HepG2 (cell line): ENCODE data around the gene GPR62. TPM values are rescaled to one million over a fixed set of nuclear protein-coding genes. Genes with fewer than 3 reads are reported as not detected.

Experiments used
- BATF2 ChIP-seq: sonication (generic); formaldehyde crosslinking; IDR thresholded peaks from 2 replicates; pipeline ENCODE4 v1.8.0; 2022; ENCODE audit warnings: mild to moderate bottlenecking, missing genetic modification reagents, moderate library complexity
- CERS6 ChIP-seq: sonication (generic); formaldehyde crosslinking; IDR thresholded peaks from 2 replicates; pipeline ENCODE4 v1.5.0; 2020; ENCODE audit warnings: missing genetic modification reagents
- ESRRA ChIP-seq: sonication (generic); formaldehyde crosslinking; IDR thresholded peaks from 2 replicates; pipeline ENCODE4 v1.5.1; 2020; ENCODE audit warnings: mild to moderate bottlenecking, low read depth, missing genetic modification reagents
- FOXJ3 ChIP-seq: sonication (generic); formaldehyde crosslinking; IDR thresholded peaks from 2 replicates; pipeline ENCODE4 v1.4.0; 2020; ENCODE audit warnings: missing genetic modification reagents, mild to moderate bottlenecking, borderline replicate concordance
- HMG20B ChIP-seq: conservative IDR thresholded peaks from 2 replicates; pipeline ENCODE4 v1.6.1; 2016; ENCODE audit warnings: missing genetic modification reagents, missing compliant biosample characterization
- HOXA3 ChIP-seq: sonication (generic); formaldehyde crosslinking; IDR thresholded peaks from 2 replicates; pipeline ENCODE4 v1.5.0; 2020; ENCODE audit warnings: missing genetic modification reagents
- JUNB ChIP-seq: sonication (generic); formaldehyde crosslinking; IDR thresholded peaks from 2 replicates; pipeline ENCODE4 v1.8.0; 2022; ENCODE audit warnings: missing genetic modification reagents, mild to moderate bottlenecking, borderline replicate concordance
- KDM2A ChIP-seq: sonication (generic); formaldehyde crosslinking; IDR thresholded peaks from 2 replicates; pipeline ENCODE4 v1.4.0; 2020; ENCODE audit warnings: low read depth, missing genetic modification reagents, borderline replicate concordance
- MYPOP ChIP-seq: sonication (generic); formaldehyde crosslinking; IDR thresholded peaks from 2 replicates; pipeline ENCODE4 v1.8.1; 2023; ENCODE audit warnings: mild to moderate bottlenecking, moderate library complexity, missing genetic modification reagents
- NFE2 ChIP-seq: sonication (generic); formaldehyde crosslinking; IDR thresholded peaks from 2 replicates; pipeline ENCODE4 v1.4.0; 2020; ENCODE audit warnings: missing genetic modification reagents
- POLR2A ChIP-seq, 2 experiments: IDR thresholded peaks; 2 replicates each; pipeline ENCODE4 v1.6.1; 2011; ENCODE audit warnings: low read depth in 2 of 2, low read length in 2 of 2, mild to moderate bottlenecking in 1 of 2, moderate library complexity in 1 of 2; ENCODE audit not compliant: insufficient read depth in 1 of 2
- REXO4 ChIP-seq: sonication (generic); formaldehyde crosslinking; IDR thresholded peaks from 2 replicates; pipeline ENCODE4 v1.8.0; 2022; ENCODE audit warnings: missing genetic modification reagents, mild to moderate bottlenecking, borderline replicate concordance
- SKI ChIP-seq: fragments of 450-650 bp; IDR thresholded peaks from one replicate; pipeline ENCODE4 v1.6.1; 2018; ENCODE audit warnings: mild to moderate bottlenecking; ENCODE audit not compliant: partially characterized antibody
- ZFP36L2 ChIP-seq: sonication (generic); formaldehyde crosslinking; IDR thresholded peaks from 2 replicates; pipeline ENCODE4 v1.4.0; 2020; ENCODE audit warnings: missing genetic modification reagents
- ZFP82 ChIP-seq: sonication (generic); formaldehyde crosslinking; IDR thresholded peaks from 2 replicates; pipeline ENCODE4 v1.5.1; 2020; ENCODE audit warnings: mild to moderate bottlenecking, missing genetic modification reagents, borderline replicate concordance
- ZFYVE20 ChIP-seq: sonication (generic); formaldehyde crosslinking; IDR thresholded peaks from 2 replicates; pipeline ENCODE4 v1.8.0; 2023; ENCODE audit warnings: low read depth, mild to moderate bottlenecking, moderate library complexity, missing genetic modification reagents, borderline replicate concordance
- ZIK1 ChIP-seq: sonication (generic); formaldehyde crosslinking; IDR thresholded peaks from 2 replicates; pipeline ENCODE4 v1.5.0; 2020; ENCODE audit warnings: mild to moderate bottlenecking, low read depth, missing genetic modification reagents, borderline replicate concordance
- ZNF10 ChIP-seq: sonication (generic); formaldehyde crosslinking; IDR thresholded peaks from 2 replicates; pipeline ENCODE4 v1.4.0; 2020; ENCODE audit warnings: mild to moderate bottlenecking, low read depth, missing genetic modification reagents, borderline replicate concordance
- ZNF101 ChIP-seq: sonication (generic); formaldehyde crosslinking; IDR thresholded peaks from 2 replicates; pipeline ENCODE4 v1.4.0; 2020; ENCODE audit warnings: mild to moderate bottlenecking, low read depth, missing genetic modification reagents, borderline replicate concordance
- ZNF24 ChIP-seq: fragments of 450-650 bp; IDR thresholded peaks from 2 replicates; pipeline ENCODE4 v1.6.1; 2017; ENCODE audit warnings: antibody characterized with exemption, mild to moderate bottlenecking
- ZNF3 ChIP-seq: IDR thresholded peaks from 2 replicates; pipeline ENCODE4 v1.7.0; 2017; ENCODE audit warnings: inconsistent platforms
- ZNF441 ChIP-seq: sonication (generic); formaldehyde crosslinking; IDR thresholded peaks from 2 replicates; pipeline ENCODE4 v1.7.0; 2021; ENCODE audit warnings: missing genetic modification reagents, borderline replicate concordance
- ZNF513 ChIP-seq: sonication (generic); formaldehyde crosslinking; conservative IDR thresholded peaks from 2 replicates; pipeline ENCODE4 v1.5.0; 2020; ENCODE audit warnings: missing genetic modification reagents
- ZNF577 ChIP-seq: sonication (generic); formaldehyde crosslinking; IDR thresholded peaks from 2 replicates; pipeline ENCODE4 v1.4.0; 2020; ENCODE audit warnings: mild to moderate bottlenecking, low read depth, missing genetic modification reagents, borderline replicate concordance
- ZNF670 ChIP-seq: sonication (generic); formaldehyde crosslinking; IDR thresholded peaks from 2 replicates; pipeline ENCODE4 v1.8.0; 2022; ENCODE audit warnings: mild to moderate bottlenecking, missing genetic modification reagents, borderline replicate concordance
- ZNF773 ChIP-seq: sonication (generic); formaldehyde crosslinking; IDR thresholded peaks from 2 replicates; pipeline ENCODE4 v1.4.0; 2020; ENCODE audit warnings: missing genetic modification reagents, borderline replicate concordance
- polyA plus RNA-seq, 8 experiments: library from polyadenylated mRNA; depleted of rRNA in 3 of 8; stranded (reverse) in 7 of 8; unstranded in 1 of 8; fragments of >200 nt; fragmentation: Illumina TruSeq in 4 of 8; extraction: Trizol in 4 of 8; gene quantifications; 2 replicates each; pipeline versions ENCODE4 v1.2.1 to v1.2.3, GENCODE V29; 2011 to 2016; ENCODE audit warnings: low read depth in 4 of 8, missing spikeins in 1 of 8, mixed read lengths in 1 of 8; ENCODE audit not compliant: insufficient read depth in 1 of 8
- total RNA-seq, 5 experiments: library from RNA; depleted of rRNA; stranded (reverse); fragments of >200 nt; fragmentation: Illumina TruSeq; extraction: Trizol; gene quantifications; 2 replicates each; pipeline ENCODE4 v1.2.3, GENCODE V29; 2016; ENCODE audit warnings: low read depth in 1 of 5

The GPR62 gene
- total and polyA plus RNA-seq, 2 of the 13 experiments (the other 11 are each of a cell fraction or from before 2014, with no cell fraction given), result not detected

- TF ChIP-seq KDM2A (CRISPR knock-in tag), result peak; percentile 92
- TF ChIP-seq ZNF441 (CRISPR knock-in tag), result peak; percentile 66; the same call in 1 of the 2 replicates
- TF ChIP-seq ZNF773, result no peak; the same call in none of the 2 replicates
- no peak for TF ChIP-seq ZNF101 (CRISPR knock-in tag)
- peak; percentile 86 for TF ChIP-seq MYPOP (CRISPR knock-in tag)
- TF ChIP-seq ZNF3, result peak; percentile 62; the same call in 1 of the 2 replicates
- TF ChIP-seq FOXJ3 (CRISPR knock-in tag), result peak; percentile 66; the same call in 1 of the 2 replicates
- no peak for TF ChIP-seq ZFYVE20 (CRISPR knock-in tag)
- no peak; the same call in 1 of the 2 replicates for TF ChIP-seq ZNF670
- TF ChIP-seq SKI, result peak; percentile 35
- TF ChIP-seq JUNB (CRISPR knock-in tag), result no peak; the same call in 1 of the 2 replicates
- no peak for TF ChIP-seq ESRRA (CRISPR knock-in tag)
- TF ChIP-seq ZNF513 (CRISPR knock-in tag), result no peak
- peak; percentile 92; the same call in 1 of the 2 replicates for TF ChIP-seq ZFP36L2 (CRISPR knock-in tag)
- TF ChIP-seq NFE2 (CRISPR knock-in tag), result no peak
- peak; percentile 94 for TF ChIP-seq HOXA3 (CRISPR knock-in tag)
- TF ChIP-seq ZFP82 (CRISPR knock-in tag), result no peak
- TF ChIP-seq ZNF577, result no peak
- no peak for TF ChIP-seq ZIK1 (CRISPR knock-in tag)
- no peak for TF ChIP-seq HMG20B (CRISPR knock-in tag)
- no peak for TF ChIP-seq CERS6 (CRISPR knock-in tag)
- no peak; the same call in 1 of the 2 replicates for TF ChIP-seq BATF2 (CRISPR knock-in tag)
- TF ChIP-seq ZNF10, result no peak
- 0 out of 2 replicates have a peak, but pooled peaks have one; percentile 35 for TF ChIP-seq ZNF24
- TF ChIP-seq REXO4, result 0 out of 2 replicates have a peak, but pooled peaks have one; percentile 9
- peak; percentile 94 to 95 for TF ChIP-seq POLR2A (IDR thresholded peaks at IDR 0.05; ENCODE audit: insufficient read depth in 1 of 2, low read depth in 2 of 2, low read length in 2 of 2)
Observed at GRCh38 chr3:51995346-51996163, 40.4 kb downstream of the GPR62 start, which contains the start of gene RPL29 (continued).
